Stimulated activated CD4-positive, alpha-beta T cell treated with anti-CD3 and anti-CD28 coated beads, Interleukin-4, amount 100 ng/mL, for 24 hours (primary cell): Measurements from ENCODE around the gene NKX2-4.
"Not testable (repeated sequence)": the region's sequence is repeated elsewhere in the genome, so short reads cannot be mapped to it uniquely, and the experiment has no call there.

Source experiments
- DNase-seq: peaks from one replicate; pipeline ENCODE4 v3.0.0-alpha.2; 2020

Gene NKX2-4

DNA sequence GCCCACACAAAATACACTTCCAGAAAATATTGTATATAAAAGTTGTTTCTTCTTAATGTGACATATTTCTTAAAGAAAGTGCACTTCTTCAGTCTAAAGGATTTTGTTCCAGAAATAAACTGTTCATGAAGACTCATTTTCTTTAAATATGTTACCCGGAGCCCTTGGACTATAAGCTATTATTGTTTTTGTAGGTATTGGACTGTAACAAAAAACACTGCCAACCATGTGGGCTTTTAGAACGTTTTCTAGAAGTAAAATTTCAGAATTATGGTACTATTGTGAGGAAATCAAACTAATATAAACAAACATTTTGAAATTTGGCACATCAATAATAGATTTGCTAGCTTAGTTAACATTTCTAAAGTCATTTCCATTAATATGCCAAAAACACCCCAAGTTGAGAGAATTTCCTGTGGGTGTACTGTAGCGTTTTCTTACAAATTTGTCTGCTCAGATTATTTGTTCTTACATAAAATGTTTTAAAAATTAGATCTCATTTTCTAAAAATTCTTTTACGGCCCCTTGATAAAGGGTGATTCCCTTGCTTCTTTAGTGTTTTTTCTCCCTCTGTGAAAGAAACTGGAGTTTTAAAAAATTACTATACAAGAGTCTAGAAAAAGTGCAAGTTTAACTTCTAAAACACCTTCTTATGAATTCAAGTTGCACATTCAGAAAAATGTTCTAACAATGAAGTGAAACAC lies 3.4 kb downstream of the NKX2-4 start:
- DNase-seq = no peak

DNA sequence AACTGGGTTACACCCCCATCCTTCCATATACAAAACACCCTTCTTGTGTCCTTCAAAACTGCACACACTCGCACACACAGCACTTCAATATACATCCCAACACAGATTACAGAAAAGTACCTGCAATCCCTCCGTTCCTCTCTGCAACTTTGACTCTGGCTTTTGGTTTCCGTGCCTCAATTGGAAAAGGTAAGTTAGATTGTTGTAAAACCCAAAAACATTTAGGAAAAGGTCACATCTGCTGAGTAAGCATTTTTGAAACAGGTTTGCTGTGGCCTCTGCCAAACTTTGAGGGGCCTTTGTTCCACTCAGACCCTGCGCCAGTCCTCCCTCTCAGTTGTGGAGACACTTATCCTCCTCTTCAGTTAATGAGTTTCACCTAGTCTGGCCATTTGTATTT lies 4.2 kb downstream of the NKX2-4 start:
- DNase-seq = no peak

DNA sequence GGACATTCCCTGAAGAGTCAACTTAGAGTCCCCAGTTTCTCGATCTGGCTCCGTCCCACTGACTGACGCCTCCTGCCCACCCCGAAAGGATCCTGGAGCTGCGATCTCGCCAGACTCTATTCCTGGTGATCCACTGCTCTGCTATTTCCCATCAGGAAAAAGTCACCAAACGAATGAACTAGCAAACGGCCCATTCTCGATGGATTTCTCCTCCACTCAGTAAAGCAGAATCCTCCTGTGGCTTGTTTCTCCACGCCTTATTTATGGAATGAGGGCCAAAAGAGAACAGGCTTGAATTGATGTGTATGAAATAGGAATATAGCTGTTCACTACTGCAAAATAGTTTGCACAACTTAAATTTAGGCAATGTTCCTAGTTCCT lies 5.4 kb downstream of the NKX2-4 start:
- no peak for DNase-seq

DNA sequence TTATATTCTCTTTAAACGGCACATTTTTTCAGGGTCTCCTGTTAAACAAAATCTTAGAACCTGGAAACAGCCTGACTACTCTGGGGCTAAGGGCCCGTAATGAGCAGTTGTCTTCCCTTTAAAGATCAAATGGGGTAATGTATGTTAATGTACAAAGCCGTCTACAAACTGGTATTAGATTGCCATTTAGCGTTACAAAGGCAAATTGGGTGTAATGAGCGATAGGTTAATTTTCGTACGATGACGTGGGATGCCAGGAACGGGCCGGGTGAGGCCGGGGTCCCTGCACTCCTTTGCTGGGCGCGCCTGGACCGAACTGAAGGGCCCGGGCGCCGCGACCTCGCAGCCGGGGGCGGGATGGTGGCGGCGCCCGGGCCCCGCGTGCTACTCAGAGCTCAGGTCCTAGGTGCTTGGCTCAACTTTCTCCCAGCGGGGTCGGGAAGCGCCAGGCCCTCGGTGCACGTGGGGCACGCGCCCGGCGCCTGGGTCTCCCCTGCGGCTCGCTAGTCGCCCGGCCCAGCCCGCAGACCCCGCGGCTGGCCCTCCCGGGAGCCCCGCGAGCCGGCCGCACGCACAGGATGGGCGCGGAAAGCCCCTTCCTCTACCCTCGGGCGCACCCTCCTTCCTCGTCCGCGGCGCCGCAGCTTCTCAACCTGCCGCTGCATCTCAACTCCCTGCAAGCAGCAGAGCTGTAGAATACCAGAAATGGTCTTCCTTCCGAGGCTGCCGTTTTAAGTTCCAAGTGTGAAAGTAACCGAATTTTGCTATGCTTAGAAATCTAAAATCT lies 5.9 kb downstream of the NKX2-4 start:
- no peak for DNase-seq

DNA sequence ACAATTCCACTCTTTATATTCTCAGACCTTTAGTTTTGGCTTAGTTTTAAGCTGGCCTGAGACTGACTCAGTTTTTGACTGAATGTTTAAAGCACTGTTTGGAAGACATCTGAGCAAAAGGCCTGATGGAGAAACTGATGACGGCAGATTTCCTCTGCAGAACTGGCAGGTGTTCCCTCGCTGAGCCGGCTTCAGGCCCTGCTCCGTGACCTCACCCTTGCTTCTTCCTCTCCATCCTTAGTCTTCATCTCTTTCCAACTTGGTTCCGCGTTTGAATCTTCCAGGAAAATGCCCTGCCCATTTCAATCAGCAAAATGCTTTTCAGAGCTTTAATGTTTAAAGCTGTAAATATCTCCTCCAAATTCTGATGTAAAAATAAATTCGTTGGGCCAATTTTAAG lies 6.6 kb downstream of the NKX2-4 start:
- no peak for DNase-seq

DNA sequence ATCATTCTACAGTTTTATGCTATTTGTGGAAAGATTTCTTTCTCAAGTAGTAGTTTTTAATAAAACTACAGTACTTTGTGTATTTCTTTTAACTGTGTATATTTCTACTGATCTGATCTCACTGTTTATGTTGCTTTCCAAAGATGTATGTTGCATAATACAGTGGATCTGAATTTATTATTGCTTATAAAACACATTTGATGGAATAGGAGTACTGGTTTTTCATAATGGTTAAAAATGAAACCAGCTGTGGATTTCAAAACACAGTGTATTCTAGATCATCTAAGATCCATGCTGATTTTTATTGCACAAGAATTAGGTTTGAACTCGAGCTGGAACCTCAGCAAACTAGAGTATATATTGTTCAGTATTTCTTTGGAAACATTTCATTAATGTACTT lies 8.0 kb downstream of the NKX2-4 start:
- no peak for DNase-seq

DNA sequence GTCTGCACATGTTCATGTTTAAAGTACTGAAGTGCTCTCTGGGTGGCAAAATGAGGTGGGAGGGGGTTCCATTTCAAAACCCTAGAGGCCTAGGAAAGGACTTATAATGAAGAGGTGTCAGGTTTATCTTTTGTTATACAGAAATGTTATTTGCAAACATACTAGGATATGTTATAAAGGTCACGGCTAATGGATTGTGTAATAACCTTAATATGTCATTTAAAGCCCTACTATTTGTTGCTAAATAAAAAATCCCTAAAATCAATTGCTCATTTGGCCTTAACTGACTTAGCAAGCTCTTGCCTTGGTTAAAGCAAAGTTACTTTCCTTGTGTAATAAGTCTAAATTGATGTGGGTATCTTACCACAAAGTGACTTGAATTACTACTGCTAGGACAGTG lies 8.8 kb downstream of the NKX2-4 start:
- DNase-seq = no peak

DNA sequence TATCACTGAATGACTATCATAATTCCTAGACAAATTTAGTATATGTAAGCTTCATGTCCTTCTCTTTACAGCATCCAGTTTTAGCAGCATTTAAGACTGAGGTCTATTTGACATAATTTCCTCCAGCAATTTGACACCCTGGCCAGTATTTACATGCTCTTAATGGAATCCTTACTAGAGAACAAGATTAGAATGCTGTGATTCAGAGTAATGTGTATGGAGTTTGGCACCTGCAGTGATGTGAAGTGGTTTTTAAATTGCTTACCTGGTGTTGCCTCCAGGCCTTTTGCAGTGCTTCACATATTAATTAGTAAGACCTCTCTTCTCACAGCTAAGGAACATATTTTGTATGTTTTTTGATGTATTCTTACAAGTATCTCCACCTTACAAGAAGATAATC lies 9.8 kb downstream of the NKX2-4 start:
- no peak for DNase-seq

DNA sequence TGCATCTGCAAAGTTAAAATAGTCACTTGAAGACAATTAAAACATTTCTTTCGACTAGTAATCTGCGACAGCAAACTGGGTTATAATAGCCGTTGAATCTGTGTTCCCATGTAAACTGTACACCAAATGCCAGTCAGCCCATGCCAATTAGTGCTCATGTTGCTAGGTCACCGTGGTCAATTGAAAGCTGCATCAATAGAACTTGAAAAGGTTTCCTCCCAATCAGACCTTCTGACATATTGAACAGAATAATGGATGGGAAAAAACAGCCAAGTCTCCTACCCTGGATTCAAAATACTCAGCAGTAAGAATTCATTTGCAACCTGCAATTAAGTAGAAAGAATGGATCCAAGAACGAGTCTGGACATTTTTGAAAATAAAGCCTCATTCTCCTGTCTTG lies 11.2 kb downstream of the NKX2-4 start:
- no peak for DNase-seq

DNA sequence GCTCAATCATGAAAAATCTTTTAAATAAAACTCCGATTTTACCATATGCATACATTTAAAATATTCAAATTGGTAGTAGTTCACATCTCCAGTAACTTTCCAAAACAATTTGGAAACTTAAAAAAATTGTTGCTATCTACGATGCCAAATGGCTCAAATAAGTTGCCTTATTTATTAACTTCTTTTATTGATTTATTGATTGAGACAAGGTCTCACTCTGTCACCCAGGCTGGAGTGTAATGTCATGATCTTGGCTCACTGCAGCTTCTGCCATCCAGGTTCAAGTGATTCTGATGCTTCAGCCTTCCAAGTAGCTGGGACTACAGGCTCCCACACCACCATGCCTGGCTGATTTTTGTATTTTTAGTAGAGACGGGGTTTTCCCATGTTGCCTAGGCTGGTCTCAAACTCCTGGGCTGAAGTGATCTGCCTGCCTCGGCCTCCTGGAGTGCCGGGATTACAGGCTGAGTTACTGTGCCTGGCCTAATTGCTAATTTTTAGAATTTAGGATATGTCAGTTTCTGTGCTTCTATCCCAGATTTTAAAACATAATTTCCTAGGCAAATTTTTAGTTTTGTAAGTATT lies 12.9 kb downstream of the NKX2-4 start:
- no peak for DNase-seq

DNA sequence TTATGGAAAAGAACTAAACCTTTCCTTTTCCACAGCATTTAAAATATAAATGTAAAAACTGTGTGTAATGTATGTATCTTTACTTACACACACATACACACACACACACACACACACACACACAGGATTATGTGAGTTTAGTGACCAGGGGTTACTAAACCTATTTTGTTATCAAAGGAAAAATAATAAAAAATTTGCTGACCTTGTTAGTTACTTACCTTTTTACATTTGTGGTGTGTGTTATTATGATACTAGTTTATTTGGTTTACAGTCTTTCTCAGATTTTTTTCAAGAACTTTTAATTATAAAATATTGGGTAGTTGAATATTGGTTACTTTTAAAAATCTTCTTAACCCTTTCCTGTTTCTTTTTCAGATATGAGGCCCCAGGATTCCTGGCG lies 15.7 kb downstream of the NKX2-4 start:
- no peak for DNase-seq

DNA sequence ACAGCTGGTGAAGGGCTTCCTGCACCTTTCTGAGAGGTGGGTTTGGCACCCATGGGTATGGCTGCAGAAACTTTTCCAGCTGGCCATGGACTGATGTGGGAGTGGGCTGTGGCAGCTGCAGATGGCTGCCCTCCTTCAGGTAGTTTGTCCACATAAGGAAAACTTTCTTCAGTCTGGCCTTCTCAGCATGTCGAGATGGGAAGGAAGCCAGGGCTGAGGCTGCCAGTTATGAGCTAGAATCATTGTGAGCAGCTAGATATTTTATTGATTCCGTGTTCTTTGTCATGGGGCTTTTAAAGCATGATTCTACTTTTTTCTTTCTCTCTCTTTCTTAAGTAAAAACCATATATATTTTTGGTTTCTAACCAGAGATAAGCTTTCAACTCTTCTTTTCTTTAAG lies 16.6 kb downstream of the NKX2-4 start:
- no peak for DNase-seq

DNA sequence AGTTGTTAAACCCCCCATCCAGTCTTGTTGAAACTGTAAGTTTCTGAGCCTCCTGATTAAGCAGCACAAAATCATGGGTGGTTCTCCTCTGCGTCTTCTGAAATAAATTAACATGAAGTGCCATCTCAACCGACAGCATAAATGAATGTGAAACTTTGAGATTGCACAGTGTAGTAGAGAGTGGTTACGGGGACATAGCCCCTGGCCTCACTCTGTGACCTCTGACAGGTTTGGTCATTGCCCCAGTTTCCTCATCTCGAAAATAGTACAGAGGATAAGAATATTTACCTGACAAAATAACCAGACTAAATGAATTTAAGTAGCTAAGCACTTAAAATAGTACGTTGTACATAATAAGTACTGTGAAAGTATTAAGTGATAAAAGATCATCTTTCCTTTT lies 19.1 kb downstream of the NKX2-4 start:
- DNase-seq = no peak

DNA sequence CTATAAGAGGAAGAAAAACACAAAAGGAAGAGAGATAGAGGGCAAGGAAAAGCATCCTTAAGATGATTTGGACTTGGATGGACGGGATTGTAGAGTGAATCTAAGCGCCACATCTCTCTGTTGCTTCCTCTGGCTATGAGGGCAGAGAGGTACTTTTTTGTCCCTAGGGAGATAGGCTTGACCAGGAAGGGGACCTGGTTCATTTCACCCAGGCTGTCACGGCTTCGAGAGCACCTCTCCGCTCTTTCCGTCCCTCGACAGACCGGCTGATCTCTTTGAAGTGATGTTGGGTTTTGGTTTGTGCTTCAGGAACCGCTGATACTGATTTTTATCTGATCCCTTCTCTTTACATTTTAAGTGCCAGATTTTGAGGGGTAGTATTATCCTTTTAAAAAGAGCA lies 19.6 kb downstream of the NKX2-4 start:
- no peak for DNase-seq

DNA sequence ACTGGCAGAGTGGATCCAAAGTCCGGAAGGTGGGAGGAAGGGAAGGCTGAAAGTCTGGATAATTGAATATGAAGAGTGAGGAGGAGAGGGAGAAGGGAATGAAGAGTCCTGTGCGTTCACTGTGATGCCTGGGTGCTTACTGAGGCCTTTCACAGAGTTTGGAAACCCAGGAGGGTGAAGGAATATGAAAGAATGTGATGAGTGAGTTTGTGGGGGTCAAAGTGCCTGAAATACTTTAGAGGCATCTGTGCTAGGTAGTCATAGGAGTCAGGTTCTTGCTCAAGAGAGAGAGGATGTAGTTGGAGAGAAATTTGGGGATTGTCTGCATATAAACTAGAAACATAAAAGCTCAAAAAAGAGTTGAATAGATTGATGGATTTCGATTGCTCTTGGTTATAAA lies 20.7 kb downstream of the NKX2-4 start:
- no peak for DNase-seq

DNA sequence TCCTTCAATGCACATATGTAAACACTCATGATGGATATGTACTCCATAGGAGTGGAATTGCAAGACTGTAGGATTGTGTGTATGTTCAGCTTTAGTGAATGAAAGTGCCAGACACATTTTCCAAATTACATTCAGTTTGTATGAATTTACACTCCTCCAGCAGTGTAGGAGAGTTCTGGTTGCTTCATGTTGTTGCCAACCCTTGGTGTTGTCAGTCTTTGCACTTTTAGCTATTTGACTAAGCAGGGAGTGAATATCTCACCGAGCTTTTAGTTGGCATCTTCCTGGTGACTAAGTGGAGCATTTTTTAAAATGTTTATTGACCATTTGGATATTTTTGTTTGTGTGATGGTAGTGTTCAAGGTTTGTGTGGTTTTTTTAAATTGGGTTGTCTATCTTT lies 23.9 kb downstream of the NKX2-4 start:
- DNase-seq = no peak

DNA sequence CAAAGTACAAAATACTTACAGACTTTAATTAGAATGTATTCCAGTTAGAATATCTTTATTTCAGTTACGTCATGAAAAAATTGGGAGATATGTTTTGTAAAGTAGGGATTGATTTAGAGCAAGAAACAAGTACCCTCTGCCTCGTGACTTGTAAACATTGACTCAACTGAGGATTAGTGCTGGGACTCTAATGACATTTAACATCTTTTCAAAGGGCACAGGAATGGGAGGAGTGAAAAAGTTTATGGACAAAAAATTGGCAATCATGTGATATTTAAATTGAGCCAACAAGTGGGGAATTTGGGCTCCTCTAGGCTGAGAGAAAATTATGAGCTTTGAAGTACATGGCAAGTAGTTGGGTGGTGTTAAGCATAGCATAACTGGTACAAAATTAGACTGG lies 25.3 kb downstream of the NKX2-4 start:
- DNase-seq = no peak

DNA sequence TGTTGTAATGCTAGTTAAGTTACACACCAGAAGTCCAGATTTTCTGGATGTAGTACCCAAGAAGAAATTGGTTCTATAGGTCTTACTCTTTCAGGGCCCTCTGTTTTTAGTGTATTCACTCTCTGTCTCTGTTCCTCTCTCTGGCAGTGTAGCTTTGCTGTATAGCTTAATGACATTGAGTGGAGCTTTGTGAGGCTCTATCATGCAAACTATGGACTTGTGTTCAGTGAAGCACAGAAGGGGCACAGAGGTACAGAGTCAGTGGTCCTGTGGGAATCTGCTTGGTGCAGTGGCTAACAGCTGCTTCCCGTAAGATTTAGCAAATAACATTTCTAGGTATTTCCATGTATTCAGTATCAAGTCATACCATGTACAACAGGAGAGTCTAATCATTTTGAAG lies 26.1 kb downstream of the NKX2-4 start:
- DNase-seq = no peak

DNA sequence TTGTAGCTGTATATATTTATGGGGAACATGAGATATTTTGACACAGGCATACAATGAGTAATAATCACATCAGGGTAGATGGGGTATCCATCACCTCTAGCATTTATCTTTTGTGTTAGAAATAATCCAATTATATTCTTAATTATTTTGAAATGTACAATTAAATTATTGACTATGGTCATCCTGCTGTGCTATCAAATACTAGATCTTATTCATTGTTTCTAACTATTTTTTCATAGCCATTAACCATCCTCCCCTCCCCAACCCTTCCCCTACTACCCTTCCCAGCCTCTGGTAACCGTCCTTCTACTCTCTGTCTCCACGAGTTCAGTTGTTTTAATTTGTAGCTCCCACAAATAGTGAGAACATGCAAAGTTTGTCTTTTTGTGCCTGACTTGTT lies 28.5 kb downstream of the NKX2-4 start:
- DNase-seq = no peak

DNA sequence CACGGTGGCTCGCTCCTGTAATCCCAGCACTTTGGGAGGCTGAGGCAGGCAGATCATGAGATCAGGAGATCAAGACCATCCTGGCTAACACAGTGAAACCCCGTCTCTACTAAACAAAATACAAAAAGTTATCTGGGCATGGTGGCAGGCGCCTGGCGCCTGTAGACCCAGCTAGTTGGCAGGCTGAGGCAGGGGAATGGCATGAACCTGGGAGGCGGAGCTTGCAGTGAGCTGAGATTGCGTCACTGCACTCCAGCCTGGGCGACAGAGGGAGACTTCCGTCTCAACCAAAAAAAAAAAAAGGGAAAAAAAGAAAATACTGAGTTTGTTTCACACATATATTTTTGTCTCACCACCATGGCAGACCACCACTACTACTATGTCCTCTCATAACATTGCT lies 31.1 kb downstream of the NKX2-4 start:
- DNase-seq = not testable (repeated sequence)

DNA sequence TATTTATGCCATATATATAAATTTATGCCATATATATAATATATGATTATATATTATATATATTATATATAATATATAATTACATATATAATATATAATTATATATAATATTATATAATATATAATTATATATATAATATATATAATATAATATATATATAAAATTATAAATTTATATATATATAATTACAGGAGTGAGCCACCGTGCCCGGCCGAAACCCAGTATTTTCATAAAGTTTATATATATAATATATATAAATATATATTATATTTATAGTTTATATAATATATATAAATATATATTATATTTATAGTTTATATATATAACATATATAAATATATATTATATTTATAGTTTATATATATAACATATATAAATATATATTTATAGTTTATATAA lies 31.6 kb downstream of the NKX2-4 start:
- no peak for DNase-seq

DNA sequence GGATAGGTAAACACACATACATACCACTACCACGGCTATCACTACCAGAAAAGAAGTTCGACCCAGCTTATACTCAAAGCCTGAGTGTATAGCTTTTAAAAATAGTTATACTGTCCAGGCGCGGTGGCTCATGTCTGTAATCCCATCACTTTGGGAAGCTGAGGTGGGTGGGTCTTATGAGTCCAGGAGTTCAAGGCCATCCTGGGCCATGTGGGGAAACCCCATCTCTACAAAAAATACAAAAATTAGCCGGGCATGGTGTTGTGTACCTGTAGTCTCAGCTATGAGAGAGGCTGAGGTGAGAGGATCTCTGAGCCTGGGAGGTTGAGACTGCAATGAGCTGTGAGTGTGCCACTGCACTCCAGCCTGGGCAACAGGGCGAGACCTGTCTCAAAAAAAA lies 32.9 kb downstream of the NKX2-4 start:
- DNase-seq = no peak

DNA sequence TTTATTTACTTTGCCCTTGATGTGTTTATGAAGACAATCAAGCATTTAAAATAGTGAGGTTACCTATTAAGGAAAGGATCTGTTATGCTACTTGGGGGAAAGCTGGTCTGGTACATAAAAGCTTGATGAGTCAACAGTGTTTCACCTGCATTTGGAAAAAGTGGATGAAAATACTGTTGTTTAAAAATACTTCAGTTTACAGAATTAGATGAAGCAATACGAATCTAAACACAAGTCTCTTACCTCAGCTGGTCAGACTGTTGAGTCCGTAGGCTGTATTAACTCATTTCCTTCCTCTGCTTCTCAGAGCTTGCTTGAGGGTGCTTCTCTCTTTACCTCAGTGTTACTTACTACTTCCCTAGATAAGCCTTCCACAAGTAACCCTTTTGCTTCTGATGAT lies 36.1 kb downstream of the NKX2-4 start:
- DNase-seq = no peak

DNA sequence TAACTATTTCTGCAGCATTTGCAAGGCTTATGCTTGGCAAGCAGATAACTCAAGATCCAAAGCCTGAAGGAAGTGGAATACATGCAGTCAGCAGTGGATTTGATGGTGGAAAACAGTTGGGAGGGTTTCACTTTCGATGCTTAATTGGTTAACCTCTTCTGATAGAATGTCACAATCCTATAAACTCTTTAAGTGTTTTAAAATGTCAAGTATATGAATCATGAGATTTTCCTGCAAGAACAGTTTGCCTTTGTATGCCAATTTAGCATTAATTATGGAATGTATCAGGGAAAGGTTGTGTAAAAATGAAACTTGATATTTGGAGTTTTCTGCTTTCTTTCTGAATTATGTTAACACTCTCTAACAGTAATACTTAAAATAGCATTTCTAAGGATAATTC lies 36.6 kb downstream of the NKX2-4 start:
- no peak for DNase-seq

DNA sequence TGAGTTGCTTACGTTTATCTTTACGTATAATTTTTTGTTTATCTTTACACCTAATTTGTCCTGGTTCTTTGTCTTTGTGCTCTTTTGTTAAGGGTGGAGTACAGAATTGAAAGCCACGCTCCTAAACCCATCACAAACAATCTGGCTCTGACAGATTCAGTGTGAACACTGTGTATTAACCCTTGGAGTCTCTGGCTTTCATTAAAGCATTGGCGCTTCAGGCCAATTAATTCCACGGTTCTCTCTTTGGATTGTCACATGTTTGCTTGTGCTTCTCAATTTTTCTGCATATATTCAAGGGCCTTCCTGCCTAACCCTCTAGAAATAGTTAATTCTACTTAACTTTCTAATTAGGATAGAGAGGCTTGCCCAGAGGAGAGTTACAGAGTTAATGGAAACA lies 38.6 kb downstream of the NKX2-4 start:
- DNase-seq = no peak
